HUES64 (cell line): ENCODE results near the gene PIGL.
A peak's percentile ranks its signal among the peaks of the same experiment; 100 is the strongest.
"Not testable (repeated sequence)": the region's sequence is repeated elsewhere in the genome, so short reads cannot be mapped to it uniquely, and the experiment has no call there.

Source experiments
- H3K27ac ChIP-seq: 2 replicates; pipeline ENCODE4 v1.7.0; 2013; ENCODE audit warnings: low read depth, low read length, inconsistent platforms
- H3K27me3 ChIP-seq: 2 replicates; pipeline ENCODE4 v1.6.1; 2013; ENCODE audit warnings: mild to moderate bottlenecking, low read length; ENCODE audit not compliant: insufficient read depth
- H3K36me3 ChIP-seq: 2 replicates; pipeline ENCODE4 v1.6.1; 2013; ENCODE audit warnings: mild to moderate bottlenecking, low read length; ENCODE audit not compliant: insufficient read depth
- H3K4me1 ChIP-seq: 2 replicates; pipeline ENCODE4 v1.6.1; 2013; ENCODE audit warnings: mild to moderate bottlenecking, low read length, moderate library complexity; ENCODE audit not compliant: insufficient read depth
- H3K4me3 ChIP-seq: 2 replicates; pipeline ENCODE4 v1.5.1; 2013; ENCODE audit warnings: mild to moderate bottlenecking, low read length, moderate library complexity
- H3K9ac ChIP-seq: 2 replicates; pipeline ENCODE4 v1.6.1; 2013; ENCODE audit warnings: mild to moderate bottlenecking, low read depth, low read length
- H3K9me3 ChIP-seq: 2 replicates; pipeline ENCODE4 v1.6.1; 2013; ENCODE audit warnings: low read depth, low read length; ENCODE audit not compliant: insufficient read depth
- WGBS: fragments of 150-250, 120-280 bp; methylation state at CpG from one replicate; pipeline ENCODE4 v1.1.7; 2013; ENCODE audit warnings: missing lambda C conversion rate; 5-methylcytosine and 5-hydroxymethylcytosine counted together

Gene PIGL

DNA sequence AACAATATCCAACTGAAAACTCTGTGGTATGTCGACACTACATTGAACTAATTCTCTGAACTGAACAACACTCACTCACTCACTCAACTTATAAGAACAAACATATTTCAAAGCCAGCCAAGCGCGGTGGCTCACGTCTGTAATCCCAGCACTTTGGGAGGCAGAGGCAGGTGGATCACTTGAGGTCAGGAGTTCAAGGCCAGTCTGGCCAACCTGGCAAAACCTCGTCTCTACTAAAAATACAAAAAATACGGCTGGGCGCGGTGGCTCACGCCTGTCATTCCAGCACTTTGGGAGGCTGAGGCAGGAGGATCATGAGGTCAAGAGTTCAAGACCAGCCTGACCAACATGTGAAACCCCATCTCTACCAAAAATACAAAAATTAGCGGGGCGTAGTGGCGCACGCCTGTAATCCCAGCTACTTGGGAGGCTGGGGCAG lies 15.3 kb upstream of the PIGL start:
- WGBS, result 93% methylated on average over 13 of the region's 13 CpGs
- H3K36me3 ChIP-seq, H3K27ac ChIP-seq, H3K4me3 ChIP-seq, H3K9me3 ChIP-seq, H3K9ac ChIP-seq, H3K27me3 ChIP-seq: not testable (repeated sequence)
- peaks cover 30% of the 10 kb centered on the region for H3K4me1 ChIP-seq

GRCh38 chr17:16202554-16203500 lies 14.2 kb upstream of the PIGL start:
- not testable (repeated sequence) for H3K27me3 ChIP-seq, H3K36me3 ChIP-seq, H3K4me3 ChIP-seq, H3K9ac ChIP-seq, H3K27ac ChIP-seq, H3K9me3 ChIP-seq
- H3K4me1 ChIP-seq, result peaks cover 30% of the 10 kb centered on the region
- 91% methylated on average over 5 of the region's 5 CpGs for WGBS

GRCh38 chr17:16204763-16205162 lies 12.2 kb upstream of the PIGL start:
- not testable (repeated sequence) for H3K27me3 ChIP-seq, H3K27ac ChIP-seq, H3K9ac ChIP-seq, H3K4me3 ChIP-seq, H3K36me3 ChIP-seq, H3K9me3 ChIP-seq
- H3K4me1 ChIP-seq, result peaks cover 30% of the 10 kb centered on the region
- 89% methylated on average over 6 of the region's 6 CpGs for WGBS

- Histone ChIP-seq H3K27ac (no peak overlapping the region), H3K9me3 (no peaks in the 10 kb centered on the region), H3K27me3 (no peaks in the 10 kb centered on the region), H3K4me1 (peaks cover 11% of the 10 kb centered on the region; the same call in 1 of the 2 replicates), H3K9ac (no peak overlapping the region), H3K36me3 (no peaks in the 10 kb centered on the region), H3K4me3 (no peak overlapping the region)
- 92% methylated on average over 2 of the region's 3 CpGs for WGBS
Observed at GRCh38 chr17:16211590-16211989, 5.4 kb upstream of the PIGL start.

DNA sequence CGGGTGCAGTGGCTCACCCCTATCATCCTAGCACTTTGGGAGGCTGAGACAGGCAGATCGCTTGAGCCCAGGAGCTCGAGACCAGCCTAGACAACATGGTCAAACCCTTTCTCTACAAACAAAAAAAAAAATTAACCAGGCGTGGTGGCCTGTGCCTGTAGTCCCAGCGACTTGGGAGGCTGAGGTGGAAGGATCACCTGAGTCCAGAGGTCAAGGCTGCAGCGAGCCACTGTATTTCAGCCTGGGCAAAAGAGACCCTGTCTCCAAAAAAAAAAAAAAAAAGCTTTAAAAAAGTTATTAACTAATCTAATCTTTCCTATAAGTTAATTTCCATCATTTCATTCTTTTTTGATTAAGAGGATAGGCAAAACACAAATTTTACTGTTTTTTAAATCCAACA lies 4.2 kb upstream of the PIGL start:
- Histone ChIP-seq H3K36me3 (no peaks in the 10 kb centered on the region), H3K27me3 (no peaks in the 10 kb centered on the region), H3K9me3 (no peaks in the 10 kb centered on the region), H3K4me1 (peaks cover 14% of the 10 kb centered on the region; the same call in 1 of the 2 replicates), H3K4me3 (no peak overlapping the region), H3K27ac (no peak overlapping the region), H3K9ac (no peak overlapping the region)
- WGBS, result 88% methylated on average over 6 of the region's 6 CpGs

DNA sequence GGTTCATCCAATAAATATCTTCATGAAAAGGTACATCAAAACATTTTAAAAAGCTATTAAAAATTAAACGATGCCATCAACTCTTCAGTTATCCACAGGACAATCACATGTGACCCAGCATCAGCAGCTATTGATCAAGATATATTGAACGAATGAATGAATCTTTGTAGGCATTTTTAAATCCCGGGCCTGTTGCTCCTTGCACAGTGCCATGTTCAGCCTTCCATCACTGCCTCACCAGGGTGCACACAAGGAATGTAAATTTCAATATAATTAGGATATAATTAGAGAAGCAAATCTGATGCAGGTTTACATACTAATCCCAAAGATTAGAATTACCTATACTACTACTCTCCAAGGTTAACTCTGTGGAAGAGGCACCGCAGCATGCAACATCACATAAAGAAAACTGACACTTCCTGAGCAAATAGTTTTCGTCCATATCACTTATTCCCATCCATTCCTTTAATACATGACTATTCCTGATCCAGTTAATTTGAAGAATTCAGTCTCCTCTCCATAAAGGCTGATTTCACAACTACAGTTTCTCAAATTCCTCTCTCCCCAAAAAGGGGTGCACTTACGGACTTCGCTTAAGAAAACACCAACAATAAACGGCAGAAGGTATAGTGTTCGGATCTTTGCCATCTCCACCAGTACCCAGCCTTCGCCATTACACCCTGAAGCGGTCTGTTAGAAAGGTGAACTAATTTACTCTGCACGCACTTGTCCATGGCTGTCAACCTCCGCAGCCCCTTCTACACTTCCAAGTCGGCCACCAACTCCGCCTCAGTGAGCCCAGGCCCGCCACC lies 2.6 kb upstream of the PIGL start:
- Histone ChIP-seq H3K27me3 (no peaks in the 10 kb centered on the region), H3K36me3 (no peaks in the 10 kb centered on the region), H3K27ac (peak overlapping the region; percentile 99; the same call in 1 of the 2 replicates), H3K9ac (peak overlapping the region; percentile 97), H3K4me3 (peak overlapping the region; percentile 83), H3K9me3 (no peaks in the 10 kb centered on the region), H3K4me1 (peaks cover 18% of the 10 kb centered on the region; the same call in 1 of the 2 replicates)
- WGBS, result 9% methylated on average over 16 of the region's 16 CpGs

DNA sequence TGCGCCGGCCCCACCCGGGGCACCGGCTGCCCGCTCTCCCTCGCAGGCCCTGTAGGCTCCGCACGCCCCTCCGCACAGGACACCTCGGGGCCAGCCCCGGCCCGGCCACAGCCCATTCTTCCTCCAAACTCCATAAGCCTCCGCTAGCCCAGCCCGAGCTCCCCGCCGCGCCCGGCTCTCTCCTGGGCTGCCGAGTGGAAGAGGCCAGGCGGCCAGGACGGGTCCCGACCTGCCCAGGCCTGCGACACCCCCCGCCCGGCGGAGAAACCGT lies 2.1 kb upstream of the PIGL start:
- no peaks in the 10 kb centered on the region; the same call in 1 of the 2 replicates for H3K36me3 ChIP-seq
- H3K9me3 ChIP-seq, result no peaks in the 10 kb centered on the region
- no peaks in the 10 kb centered on the region for H3K27me3 ChIP-seq
- H3K4me1 ChIP-seq, result peaks cover 18% of the 10 kb centered on the region; the same call in 1 of the 2 replicates
- under 1% methylated on average over 27 of the region's 27 CpGs for WGBS
- peak overlapping the region; percentile 83 for H3K4me3 ChIP-seq
- peak overlapping the region; percentile 99 for H3K27ac ChIP-seq
- peak overlapping the region; percentile 97 for H3K9ac ChIP-seq

DNA sequence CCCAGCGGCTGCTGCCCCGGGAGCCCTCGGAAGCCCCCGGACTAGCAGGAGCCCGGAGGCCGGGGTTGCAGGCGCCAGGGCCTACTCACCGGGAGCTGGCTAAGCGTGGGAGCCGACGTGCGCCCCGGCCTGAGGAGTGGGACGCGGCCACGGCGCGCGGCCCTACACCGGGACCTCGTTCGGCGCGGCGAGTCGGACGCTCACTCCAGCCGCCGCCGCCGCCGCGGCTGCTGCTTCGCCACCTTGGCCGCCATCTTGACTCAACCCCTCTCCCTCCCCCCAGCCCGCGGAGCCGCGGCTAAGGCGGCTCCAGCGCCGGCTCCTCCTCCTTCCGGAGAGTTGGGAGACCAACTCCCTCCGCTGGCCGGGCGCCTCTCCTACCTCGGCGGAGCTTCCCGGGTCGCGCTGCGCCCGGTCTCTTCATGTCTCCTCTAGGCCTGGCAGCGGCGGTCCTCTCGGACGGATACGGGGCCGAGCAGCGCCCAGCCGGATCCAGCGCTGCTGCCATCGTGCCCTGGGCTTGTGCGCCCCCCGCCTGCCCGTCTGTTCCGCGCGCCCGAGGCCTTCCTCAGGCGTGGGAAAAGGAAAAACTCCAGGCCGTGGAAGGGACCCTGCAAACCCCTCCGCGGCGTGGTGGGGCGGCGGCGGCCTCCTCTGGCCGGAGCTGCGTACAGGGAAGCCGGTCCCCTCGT lies 1.6 kb upstream of the PIGL start, which contains the start of gene NCOR1:
NCOR1 (minus strand) TSS at position 262 of the 692 bp plus-strand sequence. CDS start 20,965 bp downstream, outside the sequence.
- Histone ChIP-seq H3K4me1 (peaks cover 18% of the 10 kb centered on the region; the same call in 1 of the 2 replicates), H3K4me3 (peak within 1 kb of the TSS; percentile 83), H3K27me3 (no peaks in the 10 kb centered on the region), H3K9me3 (no peaks in the 10 kb centered on the region), H3K27ac (peak within 1 kb of the TSS; percentile 99), H3K36me3 (no peaks in the 10 kb centered on the region; the same call in 1 of the 2 replicates), H3K9ac (peak within 1 kb of the TSS; percentile 97)
- WGBS, result under 1% methylated on average over 82 of the region's 82 CpGs

DNA sequence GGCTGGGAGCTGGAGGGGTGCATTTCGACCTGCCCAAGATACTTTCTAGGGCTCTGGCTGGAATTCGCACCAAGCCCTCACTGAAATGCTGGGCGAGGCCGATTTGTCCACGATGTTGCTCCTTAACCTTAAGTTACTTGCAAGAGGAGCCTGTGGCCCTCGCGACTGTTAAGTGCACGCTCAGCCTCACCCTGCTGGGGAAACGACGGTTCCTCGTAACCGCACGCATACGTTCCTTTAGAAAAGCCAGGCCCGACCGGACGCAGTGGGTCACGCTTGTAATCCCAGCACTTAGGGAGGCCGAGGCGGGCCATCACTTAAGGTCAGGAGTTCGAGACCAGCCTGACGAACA lies 1.1 kb upstream of the PIGL start:
- H3K27me3 ChIP-seq, result no peaks in the 10 kb centered on the region
- peak overlapping the region; percentile 83 for H3K4me3 ChIP-seq
- peaks cover 18% of the 10 kb centered on the region; the same call in 1 of the 2 replicates for H3K4me1 ChIP-seq
- 46% methylated on average over 22 of the region's 22 CpGs for WGBS
- peak overlapping the region; percentile 99 for H3K27ac ChIP-seq
- H3K9ac ChIP-seq, result peak overlapping the region; percentile 97
- H3K36me3 ChIP-seq, result no peaks in the 10 kb centered on the region; the same call in 1 of the 2 replicates
- H3K9me3 ChIP-seq, result no peaks in the 10 kb centered on the region

GRCh38 chr17:16216341-16217001 lies 539 bp upstream of the PIGL start:
- H3K9me3 ChIP-seq, H3K27me3 ChIP-seq, H3K36me3 ChIP-seq: not testable (repeated sequence)
- Histone ChIP-seq H3K4me1 (peaks cover 18% of the 10 kb centered on the region; the same call in 1 of the 2 replicates), H3K9ac (peak overlapping the region; percentile 97), H3K27ac (peak overlapping the region; percentile 99), H3K4me3 (peak overlapping the region; percentile 95)
- 91% methylated on average over 38 of the region's 38 CpGs for WGBS
